Measurements from ENCODE around the gene COMMD10.

DNA sequence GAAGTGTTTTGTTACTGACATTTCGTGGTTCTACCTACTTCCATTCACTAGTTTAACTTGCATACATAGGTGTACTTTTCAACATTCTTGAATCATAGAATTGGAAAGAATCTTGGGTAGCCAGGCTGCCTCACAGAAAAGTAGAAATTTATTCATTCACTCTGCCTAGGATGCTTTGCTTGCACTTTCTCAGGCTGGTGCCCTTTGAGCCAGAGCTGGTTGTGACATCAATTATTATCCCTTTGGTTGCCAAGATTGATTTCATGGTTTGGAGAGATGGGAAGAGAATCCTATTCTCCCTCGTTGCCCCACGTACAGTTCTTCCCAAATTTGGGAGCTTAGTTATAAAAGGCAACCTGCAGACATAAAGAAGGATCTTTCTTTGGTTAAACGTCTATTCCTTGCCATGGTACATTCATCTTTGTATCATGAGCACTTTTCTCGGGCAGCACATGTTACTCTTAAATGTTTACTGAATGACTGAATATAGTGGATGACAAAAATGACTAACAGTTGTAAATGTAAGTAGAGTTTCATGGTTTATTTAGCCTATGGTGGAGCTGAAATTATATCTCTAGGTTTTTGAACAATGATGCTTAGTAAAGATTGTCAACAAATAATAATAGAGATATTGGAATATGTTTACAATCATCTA lies 195.5 kb downstream of the COMMD10 start:
- TF ChIP-seq, protein P1, sequence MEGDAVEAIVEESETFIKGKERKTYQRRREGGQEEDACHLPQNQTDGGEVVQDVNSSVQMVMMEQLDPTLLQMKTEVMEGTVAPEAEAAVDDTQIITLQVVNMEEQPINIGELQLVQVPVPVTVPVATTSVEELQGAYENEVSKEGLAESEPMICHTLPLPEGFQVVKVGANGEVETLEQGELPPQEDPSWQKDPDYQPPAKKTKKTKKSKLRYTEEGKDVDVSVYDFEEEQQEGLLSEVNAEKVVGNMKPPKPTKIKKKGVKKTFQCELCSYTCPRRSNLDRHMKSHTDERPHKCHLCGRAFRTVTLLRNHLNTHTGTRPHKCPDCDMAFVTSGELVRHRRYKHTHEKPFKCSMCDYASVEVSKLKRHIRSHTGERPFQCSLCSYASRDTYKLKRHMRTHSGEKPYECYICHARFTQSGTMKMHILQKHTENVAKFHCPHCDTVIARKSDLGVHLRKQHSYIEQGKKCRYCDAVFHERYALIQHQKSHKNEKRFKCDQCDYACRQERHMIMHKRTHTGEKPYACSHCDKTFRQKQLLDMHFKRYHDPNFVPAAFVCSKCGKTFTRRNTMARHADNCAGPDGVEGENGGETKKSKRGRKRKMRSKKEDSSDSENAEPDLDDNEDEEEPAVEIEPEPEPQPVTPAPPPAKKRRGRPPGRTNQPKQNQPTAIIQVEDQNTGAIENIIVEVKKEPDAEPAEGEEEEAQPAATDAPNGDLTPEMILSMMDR (IDR thresholded peaks at IDR 0.05), result no peak
- no peak for TF ChIP-seq POLR2A (IDR thresholded peaks at IDR 0.05)
- no peak for TF ChIP-seq EP300 (IDR thresholded peaks at IDR 0.05)
